GM18873 (cell line): ENCODE data around the gene FRMD4A.

Source experiments
- ATAC-seq: cut with Tn5 transposase; IDR thresholded peaks from one replicate; pipeline ENCODE4 v1.9.1; 2021; ENCODE audit warnings: mild to moderate bottlenecking, moderate library complexity, moderate number of reproducible peaks; ENCODE audit not compliant: unreplicated experiment, low FRiP score

The FRMD4A gene

DNA sequence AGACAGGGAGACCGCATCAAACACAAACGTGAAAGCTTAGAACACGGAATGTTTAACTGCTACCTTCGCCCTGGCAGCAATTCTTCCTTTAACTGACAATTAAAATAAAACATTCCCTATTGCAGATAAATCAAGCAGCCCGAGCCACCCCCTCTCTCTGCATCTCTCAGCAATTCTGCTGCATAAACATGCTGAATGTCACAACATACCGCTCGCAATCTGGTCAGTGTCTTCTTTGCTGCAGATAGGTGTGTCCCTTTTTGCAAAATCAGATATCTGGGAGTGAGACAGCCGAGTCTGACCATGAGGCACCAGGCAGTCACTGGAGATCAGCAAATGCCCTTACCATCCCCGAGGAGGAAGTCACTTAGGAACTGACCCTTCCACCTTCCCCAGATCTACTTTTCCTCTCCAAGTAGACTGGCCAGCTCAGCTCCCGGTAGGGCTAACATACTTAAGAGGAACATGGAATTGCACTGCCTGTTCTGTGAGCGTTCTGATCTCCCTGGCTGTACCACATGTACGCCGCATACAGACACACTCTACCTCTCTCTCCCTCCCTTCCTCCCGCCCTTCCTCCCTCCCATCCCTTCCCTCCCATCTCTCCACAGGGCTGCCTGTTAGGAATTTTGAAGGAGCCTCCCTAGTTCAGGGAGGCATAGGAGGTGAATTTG is at the start of gene FRMD4A:
Gene FRMD4A (minus strand): TSS at position 537 of the 674 bp plus-strand sequence.
- no peak for ATAC-seq

DNA sequence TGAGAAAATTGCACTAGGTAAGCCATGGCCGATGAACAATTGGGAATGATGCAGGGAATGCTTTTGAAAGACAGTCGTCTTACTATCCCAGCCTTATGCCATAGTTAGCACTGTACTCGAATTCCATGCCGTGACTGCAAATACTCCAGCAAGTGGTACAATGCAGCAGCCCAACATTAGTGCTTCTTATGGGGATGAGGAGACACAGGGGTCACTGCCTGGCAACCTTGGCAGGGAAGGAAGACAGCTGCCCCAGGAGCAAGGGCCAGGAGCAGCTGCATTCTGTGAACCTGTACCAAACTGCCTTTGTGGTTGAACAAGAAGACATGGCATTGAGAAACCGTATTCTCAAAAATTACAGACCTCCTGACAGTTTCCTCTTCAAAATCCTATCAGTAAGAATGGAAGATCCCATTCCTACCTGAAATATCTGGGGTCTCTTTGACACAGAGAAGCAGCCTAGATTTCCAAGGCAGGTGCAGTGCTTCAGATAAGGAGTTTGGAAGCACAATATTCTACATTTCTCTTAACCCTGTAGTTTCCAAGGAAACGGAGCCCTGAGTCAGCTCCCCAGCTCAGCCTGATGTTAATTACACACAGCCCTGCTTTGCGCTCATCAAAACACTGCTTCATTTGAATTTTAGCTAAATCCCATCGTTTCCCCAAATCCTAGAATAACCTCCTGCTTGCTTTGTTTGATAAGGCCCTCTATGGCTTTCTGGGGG is 49.0 kb upstream of the FRMD4A start:
- no peak for ATAC-seq

DNA sequence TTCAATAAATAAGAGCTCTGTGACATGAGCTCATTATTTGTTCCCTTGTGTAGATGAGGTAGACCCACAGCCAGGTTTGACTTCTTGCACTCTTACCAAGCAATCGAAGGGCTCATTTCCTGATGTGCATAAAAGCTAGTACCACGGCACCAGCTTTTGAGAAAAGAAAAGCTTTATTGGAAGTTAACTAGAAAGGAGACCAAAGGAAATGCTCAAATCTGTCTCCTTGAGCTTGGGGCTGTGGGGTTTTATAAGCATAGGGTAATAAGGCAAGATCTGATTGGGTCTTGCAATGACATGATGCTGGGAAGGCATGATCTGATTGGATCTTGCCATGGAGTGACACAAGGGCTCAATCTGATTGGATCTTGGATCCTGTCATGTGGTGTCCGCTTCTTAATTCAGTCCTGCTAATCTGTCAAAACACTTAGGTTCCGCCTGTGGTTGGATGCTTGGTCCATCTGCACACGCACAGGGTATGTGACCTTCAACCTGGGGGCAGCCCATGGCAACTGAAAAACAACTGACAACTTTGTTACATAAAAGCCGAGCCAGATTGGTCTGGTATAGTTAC is 47.8 kb upstream of the FRMD4A start:
- no peak for ATAC-seq

DNA sequence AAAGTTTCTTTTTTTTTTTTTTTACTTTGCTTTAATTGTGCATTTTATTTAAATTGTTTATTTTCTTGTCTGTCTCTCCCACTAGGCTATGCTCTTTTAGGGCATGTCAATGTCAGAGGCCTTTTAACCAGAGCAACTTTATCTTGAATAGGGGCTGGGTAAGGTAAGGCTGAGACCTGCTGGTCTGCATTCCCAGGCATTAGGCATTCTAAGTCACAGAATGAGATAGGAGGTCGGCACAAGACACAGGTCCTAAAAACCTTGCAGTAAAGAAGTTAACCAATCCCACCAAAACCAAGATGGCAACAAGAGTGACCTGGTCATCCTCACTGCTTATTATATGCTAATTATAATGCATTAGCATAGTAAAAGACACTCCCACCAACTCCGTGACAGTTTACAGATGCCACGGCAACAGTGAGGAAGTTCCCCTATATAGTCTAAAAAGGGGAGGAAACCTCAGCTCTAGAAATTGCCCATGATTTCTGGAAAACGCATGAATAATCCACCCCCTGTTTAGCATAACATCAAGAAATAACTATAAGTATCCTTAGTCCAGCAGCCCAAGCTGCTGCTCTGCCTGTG is 47.0 kb upstream of the FRMD4A start:
- no peak for ATAC-seq

DNA sequence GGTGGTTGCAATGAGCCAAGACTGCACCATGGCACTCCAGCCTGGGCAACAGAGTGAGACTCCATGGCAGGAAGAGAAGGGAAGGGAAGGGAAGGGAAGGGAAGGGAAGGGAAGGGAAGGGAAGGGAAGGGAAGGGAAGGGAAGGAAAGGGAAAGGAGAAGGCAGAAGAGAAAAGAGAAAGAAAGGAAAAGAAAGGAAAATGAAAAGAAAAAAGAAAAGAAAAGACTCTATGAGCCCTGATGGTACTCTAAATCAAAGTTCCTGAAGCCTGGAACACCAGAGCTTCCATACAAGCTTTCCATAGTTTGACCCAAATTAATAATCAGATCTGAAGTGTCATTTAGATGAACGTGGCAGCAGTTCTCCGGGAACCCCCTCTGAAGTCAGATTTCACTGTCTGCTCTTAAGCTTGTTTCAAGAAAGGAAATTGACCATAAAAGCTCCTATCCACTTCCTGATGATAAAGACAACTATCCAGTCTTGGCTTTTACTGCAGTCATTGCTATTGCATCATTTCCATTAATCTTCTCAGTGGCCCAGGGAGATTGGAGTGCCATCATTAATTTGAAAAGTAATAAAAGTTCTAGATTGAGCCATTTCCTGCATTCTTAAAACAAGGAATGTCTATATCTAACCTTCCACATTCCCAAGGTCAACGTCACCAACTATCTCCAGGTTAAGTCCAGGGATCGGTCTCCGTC is 44.2 kb upstream of the FRMD4A start:
- ATAC-seq: no peak

DNA sequence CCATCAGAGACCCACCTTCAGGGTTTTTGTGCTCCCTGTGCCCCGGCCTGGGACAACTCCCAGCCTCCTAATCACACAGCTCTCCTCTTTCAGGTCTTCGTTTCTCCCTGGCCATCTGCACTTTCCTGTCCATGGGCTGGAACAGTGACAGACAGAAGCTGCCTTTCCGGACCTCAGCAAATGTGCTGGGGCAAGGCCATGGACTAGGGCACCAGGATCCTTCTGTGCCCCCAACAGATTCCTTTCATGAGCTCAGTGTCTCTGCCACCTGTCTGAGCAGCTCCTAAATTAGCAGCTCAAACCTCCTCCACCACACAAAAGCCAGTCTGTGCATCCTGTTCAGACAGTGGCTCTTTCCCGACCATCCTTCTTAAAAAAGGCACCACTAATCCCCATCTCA is 41.9 kb upstream of the FRMD4A start:
- no peak for ATAC-seq

DNA sequence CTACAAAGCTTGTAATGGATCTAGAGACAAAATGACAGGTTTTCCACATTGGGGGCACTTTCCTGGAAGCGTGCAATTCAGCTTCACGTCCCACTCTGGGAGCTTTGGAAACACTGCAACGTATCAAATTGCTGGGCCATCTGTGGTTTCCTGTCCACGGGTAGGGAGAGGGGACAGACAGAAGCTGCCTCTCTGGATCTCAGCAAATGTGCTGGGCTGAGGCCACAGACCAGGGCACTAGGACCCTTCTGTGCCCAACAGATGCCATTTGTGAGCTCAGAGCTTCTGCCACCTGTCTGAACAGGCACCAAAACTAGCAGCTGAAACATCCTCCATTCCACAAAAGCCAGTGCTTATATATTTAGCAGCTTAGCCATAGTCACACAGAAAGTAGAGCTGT is 40.9 kb upstream of the FRMD4A start:
- no peak for ATAC-seq

DNA sequence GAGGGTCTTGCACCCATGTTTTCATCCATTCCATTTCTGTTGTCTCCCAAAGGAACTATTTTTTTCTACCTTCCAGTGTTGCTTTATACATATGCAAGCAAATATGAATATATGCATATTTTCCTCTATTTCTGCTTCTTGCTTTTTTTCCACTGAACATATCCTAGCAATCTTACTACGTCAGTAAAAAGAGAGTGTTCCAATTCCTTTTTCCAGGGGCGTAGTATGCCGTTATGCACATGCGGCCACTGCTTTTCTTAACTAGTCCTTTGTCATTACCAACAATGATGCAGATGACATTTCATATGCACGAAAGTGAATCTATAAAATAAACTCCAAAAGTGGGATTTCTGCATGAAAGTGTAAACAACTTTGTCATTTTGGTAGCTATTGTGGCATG is 40.2 kb upstream of the FRMD4A start:
- no peak for ATAC-seq

DNA sequence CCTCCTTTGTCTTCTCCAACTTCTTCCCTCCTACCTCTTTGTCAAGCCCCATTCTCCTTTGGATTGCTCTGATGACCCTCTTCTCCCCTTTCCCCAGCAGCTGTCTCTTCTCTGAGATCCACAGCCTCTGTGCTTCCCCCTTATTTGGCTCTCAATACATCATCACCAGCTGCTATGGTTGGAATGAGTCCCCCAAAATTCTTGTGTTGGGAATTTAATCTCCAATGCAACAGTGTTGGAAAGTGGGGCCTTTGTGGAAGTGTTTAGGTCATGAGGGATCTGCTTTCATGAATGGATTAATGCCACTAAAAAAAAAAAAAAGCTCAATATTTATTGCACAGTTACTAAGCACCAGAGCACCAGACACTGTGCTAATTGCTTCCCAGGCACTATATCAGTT is 39.2 kb upstream of the FRMD4A start:
- ATAC-seq: no peak

DNA sequence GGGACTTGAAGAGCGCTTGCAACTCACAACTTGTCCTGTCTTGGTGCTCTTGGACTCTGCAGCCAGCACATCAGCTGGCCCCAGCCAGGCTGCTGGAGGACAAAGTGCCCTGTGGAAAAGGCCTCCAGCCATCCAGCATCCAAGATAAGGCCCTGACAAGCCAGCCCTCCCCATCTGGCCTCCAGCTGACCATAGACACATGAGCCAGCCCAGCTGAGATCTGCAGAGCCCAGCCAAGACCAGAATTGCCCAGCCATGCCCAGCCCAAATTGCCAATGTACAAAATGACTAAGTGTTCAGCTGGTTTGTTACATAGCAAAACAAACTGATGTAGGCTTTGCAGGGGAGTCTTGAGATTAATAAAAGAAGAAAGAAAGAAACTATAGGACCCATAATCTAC is 36.0 kb upstream of the FRMD4A start:
- no peak for ATAC-seq

DNA sequence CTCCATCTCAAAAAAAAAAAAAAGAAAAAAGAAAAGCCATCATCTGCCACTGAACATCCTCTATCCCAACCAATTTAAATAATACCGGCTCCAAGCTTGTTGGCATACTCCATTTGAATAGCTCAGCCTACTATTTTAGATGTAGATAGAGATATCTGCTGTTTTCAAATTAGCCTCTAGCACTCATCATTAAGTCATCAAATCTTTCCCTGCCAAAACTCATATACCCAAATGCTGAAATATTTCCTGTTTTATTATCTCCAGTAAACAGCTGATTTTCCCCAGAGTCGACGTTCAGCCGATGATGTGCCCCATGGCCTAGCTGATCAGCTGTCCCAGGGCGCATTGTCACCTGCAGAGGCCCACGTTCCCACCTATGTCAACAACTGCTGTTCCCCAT is 34.5 kb upstream of the FRMD4A start:
- ATAC-seq: no peak

DNA sequence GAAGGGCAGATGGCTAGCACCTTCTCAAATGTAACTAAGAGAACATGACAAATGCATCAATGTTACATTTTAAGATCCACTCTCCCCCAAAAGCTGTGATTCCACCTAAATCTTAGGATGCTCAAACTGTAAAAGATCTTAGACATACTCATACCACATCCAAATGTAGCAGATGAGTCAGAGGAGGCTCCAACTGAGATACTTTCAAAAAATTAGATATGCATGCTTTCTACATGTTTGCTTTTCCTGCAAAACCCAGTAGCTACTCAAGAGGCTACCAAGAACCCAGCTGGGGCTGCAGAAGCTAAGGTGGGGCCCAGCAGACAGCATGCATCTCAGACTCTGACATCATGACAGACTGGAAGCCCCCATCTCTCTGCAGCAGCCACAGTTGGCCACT is 31.4 kb upstream of the FRMD4A start:
- ATAC-seq: no peak

DNA sequence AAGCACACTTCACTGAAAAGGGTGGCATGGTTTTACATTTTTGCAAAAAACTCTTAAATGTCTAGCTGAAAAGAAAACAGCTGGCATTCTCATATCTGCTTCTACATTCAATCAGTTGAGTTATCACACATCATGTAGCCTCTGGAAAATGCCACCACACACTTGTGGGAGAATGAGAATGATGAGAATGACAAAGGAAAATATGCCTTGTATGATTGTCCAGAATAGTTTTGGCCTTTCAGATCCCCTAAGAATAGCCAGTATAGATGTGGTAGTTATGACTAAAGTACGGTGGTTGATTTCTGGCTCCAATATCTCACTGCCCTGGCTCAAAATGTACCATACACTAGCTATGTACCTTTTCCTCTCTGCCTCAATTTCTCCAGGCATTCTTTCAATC is 30.2 kb upstream of the FRMD4A start:
- ATAC-seq: no peak

DNA sequence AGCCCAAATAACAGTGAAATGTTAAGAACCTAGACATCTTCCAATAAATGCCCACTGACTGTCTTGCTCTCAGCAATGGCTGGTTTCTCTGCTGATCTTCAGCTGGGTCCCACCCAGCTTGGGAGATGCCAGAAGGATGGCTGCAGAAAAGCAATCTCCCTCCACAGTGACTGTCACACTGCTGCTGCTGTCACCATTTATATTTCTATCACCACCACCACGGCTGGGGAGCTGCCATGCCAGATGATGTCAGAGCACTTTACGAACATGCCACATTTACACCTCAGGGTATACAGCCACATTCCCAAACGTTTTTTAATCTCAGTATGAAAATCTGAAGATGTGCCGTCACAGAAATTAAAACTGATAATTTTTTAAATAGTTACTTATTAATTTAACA is 29.8 kb upstream of the FRMD4A start:
- no peak for ATAC-seq

DNA sequence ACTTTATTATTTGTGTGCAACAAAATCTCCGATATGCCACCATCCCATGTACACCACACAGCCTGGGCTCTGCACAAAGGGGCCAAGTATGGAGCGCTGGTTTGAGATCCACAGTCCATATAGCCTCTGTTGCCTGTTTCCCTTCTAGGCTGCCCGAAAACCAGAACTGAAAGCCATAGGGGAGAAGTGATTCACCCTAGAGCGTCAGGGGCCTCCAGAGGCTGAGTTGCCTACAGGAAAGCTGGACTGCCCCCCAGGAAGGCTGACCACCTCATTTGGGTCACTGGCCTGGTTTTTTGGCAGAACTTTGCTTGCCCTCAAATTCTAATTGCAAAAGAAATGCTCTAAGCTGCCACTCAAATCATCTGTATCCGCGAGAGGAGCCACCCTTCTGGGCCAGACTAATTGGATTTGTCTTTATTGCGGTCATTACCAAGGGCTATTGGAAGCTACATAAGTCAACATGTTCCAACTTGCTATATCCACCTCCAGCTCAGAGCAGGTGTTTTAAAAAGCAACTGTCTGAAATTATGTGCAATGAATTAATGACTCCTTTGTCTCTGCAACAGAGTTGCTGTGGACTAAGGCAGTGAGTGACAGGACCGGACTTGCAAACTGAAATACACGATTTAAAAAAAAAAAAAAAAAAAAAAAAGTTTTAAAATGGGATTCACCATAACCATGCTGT is 28.3 kb upstream of the FRMD4A start:
- no peak for ATAC-seq

DNA sequence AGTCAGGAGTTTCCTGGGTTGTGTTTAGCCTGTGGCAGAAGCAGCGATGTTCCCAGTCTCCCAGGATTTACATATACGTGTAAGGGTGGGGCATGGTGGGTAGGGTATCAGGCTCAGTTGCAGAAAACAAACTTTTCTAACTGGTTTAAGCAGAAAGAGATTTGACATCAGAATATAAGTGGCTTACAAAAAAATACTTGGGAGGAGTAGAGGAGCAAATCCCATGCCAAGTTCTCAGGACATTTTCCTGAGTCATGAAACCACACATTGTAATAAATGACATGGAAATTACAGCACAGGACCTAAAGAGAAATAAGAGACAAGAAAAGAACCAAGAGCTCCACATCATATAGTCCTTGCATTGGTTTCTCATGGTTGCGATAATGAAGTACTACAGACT is 26.2 kb upstream of the FRMD4A start:
- ATAC-seq: no peak

DNA sequence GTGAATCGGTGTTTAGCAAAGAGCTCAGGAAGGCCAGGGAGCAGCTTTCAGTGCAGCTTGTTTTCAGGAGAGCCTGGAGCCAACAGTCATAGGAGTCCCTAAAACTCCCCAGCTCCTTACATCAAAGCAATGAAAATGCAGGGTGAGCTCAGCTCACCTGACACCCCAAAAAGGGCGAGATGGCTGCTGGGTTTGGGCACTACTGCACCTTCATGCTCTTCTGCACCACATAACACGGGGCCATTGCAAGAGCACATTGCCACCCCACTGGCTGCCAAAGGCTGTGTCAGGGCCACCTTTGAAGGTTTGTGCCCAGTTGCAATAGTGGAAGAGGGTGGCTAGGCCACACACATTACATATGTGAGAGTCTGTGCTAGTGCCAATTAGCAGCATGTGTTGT is 25.0 kb upstream of the FRMD4A start:
- no peak for ATAC-seq

DNA sequence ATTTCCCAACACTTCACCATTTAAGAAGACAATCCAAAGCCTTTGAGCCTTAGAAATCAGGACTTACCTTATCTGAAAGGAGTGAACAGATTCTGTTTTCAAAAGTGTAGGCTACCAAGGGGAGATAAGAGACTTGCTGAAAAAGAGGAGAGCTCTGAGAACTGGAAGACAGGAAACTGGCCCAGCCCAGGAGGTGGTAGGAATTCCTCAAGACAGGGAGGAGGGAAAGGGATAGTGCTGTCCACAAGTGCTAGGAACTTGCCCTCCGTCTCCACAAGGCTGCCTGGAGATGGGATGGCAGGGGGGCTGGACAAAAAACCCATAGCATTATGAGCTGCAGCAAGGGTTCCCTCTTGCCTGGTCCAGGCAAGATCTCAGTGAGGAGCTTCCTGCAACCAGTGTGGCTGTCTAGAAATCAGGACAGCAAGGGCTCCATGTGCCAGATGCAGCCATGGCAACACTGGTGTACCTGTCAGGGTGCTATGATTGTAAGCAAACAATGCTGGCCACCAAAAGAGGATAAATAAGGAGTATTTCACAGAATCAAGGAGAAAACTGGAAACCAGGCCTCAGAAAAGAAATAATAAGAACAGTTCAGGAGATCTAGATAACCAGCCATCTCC is 22.7 kb upstream of the FRMD4A start:
- ATAC-seq: no peak

DNA sequence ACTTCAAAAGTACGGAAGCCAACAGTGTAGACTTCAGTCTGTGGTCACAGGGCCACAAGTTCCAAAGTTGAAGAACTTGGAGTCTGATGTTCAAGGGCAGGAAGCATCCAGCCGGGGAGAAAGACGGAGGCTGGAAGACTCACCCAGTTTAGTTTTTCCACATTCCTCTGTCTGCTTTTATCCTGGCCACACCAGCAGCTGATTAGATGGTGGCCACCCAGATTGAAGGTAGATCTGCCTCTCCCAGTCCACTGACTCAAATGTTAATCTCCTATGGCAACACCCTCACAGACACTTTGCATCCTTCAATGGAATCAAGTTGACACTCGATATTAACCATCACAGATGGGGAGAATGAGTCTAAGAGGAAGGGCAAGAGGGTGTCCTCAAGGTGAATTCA is 19.3 kb upstream of the FRMD4A start:
- no peak for ATAC-seq

DNA sequence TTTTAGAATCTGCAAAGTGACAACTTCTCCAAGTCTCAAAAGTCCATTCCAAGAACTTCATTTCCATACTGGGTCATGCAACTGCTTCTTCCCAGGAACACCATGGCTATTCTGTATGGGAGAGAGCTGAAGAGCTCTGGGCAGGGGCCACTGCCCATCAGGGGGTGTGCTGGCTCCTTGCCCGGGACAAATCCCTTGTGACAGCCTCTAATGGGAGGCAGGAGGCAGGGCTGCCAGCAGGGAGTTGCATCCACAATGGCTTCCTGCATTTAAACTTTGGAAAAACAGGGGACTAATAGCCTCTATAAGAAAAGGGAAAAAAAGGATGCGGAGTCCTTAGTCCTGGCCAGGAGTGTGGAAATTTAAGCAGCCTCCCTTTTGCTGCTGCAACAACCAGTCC is 18.4 kb upstream of the FRMD4A start:
- ATAC-seq: no peak
